IMR-90 (cell line): ENCODE results near the gene PLD1. TPM values are rescaled to one million over a fixed set of nuclear protein-coding genes. Genes with fewer than 3 reads are reported as not detected.

ENCODE experiments used
- ATAC-seq: fragments of 200-7000 bp; cut with Tn5 transposase; 2 replicates; pipeline ENCODE4 v1.9.1; 2020; ENCODE audit warnings: low read depth, mild to moderate bottlenecking, moderate library complexity
- BruUV-seq: library from RNA; stranded (reverse); fragments of 400-500 nt; replicated peaks from 2 replicates; lab custom pipeline; 2021; lab: Mats Ljungman, UMichigan
- CTCF ChIA-PET: fragments of 300-600 bp; formaldehyde crosslinking; extraction: SDS; loops from one replicate; lab custom pipeline; 2021; ENCODE audit warnings: antibody characterized with exemption; lab: Yijun Ruan, JAX
- POLR2A ChIA-PET: fragments of 300-600 bp; sonication (Branson Sonifier 250); formaldehyde crosslinking; loops from one replicate; lab custom pipeline; 2022; ENCODE audit warnings: antibody characterized with exemption; ENCODE audit not compliant: unreplicated experiment; lab: Charles Lee
- DNase-seq: peaks from one replicate; pipeline ENCODE4 v3.0.0; 2013
- H2AFZ ChIP-seq: replicated peaks from 2 replicates; pipeline ENCODE3; 2013; ENCODE audit warnings: low read length, mild to moderate bottlenecking; ENCODE audit not compliant: poor library complexity
- H2AK5ac ChIP-seq: 2 replicates; pipeline ENCODE4 v1.6.1; 2013; ENCODE audit warnings: low read depth, low read length, inconsistent platforms
- H2AK9ac ChIP-seq: replicated peaks from 2 replicates; pipeline ENCODE3; 2013; ENCODE audit warnings: mild to moderate bottlenecking, low read depth, low read length, moderate library complexity; ENCODE audit not compliant: poor library complexity
- H2BK120ac ChIP-seq: 2 replicates; pipeline ENCODE4 v1.6.1; 2013; ENCODE audit warnings: low read depth, low read length, inconsistent platforms
- H2BK15ac ChIP-seq: 3 replicates; pipeline ENCODE4 v1.6.1; 2013; ENCODE audit warnings: low read depth, low read length, inconsistent platforms
- H2BK20ac ChIP-seq: 2 replicates; pipeline ENCODE4 v1.6.1; 2013; ENCODE audit warnings: low read depth, mild to moderate bottlenecking, inconsistent platforms, low read length, moderate library complexity
- H2BK5ac ChIP-seq: 2 replicates; pipeline ENCODE4 v1.6.1; 2013; ENCODE audit warnings: mild to moderate bottlenecking, low read depth, low read length, inconsistent platforms; ENCODE audit not compliant: poor library complexity, severe bottlenecking
- H3K14ac ChIP-seq: replicated peaks from 2 replicates; pipeline ENCODE4 v1.6.1; 2013; ENCODE audit warnings: low read depth, low read length, inconsistent platforms
- H3K18ac ChIP-seq: 2 replicates; pipeline ENCODE4 v1.6.1; 2013; ENCODE audit warnings: low read depth, low read length, control low read depth
- H3K23ac ChIP-seq: 2 replicates; pipeline ENCODE4 v1.6.1; 2013; ENCODE audit warnings: low read depth, low read length, inconsistent platforms
- H3K27ac ChIP-seq: 2 replicates; pipeline ENCODE4 v1.5.1; 2013; ENCODE audit warnings: mild to moderate bottlenecking, control low read depth, low read length; ENCODE audit not compliant: insufficient read depth
- H3K27me3 ChIP-seq: 2 replicates; pipeline ENCODE4 v1.6.1; 2013; ENCODE audit warnings: low read length; ENCODE audit not compliant: control insufficient read depth, insufficient read depth
- H3K36me3 ChIP-seq: 2 replicates; pipeline ENCODE4 v1.6.1; 2013; ENCODE audit warnings: low read length, mixed read lengths; ENCODE audit not compliant: control insufficient read depth, insufficient read depth
- H3K4ac ChIP-seq: 2 replicates; pipeline ENCODE4 v1.6.1; 2013; ENCODE audit warnings: low read depth, low read length, inconsistent platforms
- H3K4me1 ChIP-seq: 2 replicates; pipeline ENCODE4 v1.6.1; 2013; ENCODE audit warnings: low read length, mixed read lengths; ENCODE audit not compliant: control insufficient read depth, insufficient read depth
- H3K4me2 ChIP-seq: 2 replicates; pipeline ENCODE4 v1.6.1; 2013; ENCODE audit warnings: low read depth, mild to moderate bottlenecking, control low read depth, low read length, moderate library complexity
- H3K4me3 ChIP-seq: 2 replicates; pipeline ENCODE4 v1.5.1; 2013; ENCODE audit warnings: low read depth, mild to moderate bottlenecking, control low read depth, low read length, moderate library complexity; ENCODE audit not compliant: insufficient read depth
- H3K56ac ChIP-seq: 2 replicates; pipeline ENCODE4 v1.6.1; 2013; ENCODE audit warnings: low read length, inconsistent platforms; ENCODE audit not compliant: insufficient read depth; ENCODE audit errors: extremely low read depth
- H3K79me1 ChIP-seq, 2 experiments: 2 replicates each; pipeline ENCODE4 v1.6.1; 2013; ENCODE audit warnings: low read length in 2 of 2, inconsistent platforms in 1 of 2, low read depth in 1 of 2
- H3K9ac ChIP-seq: 2 replicates; pipeline ENCODE4 v1.6.1; 2013; ENCODE audit warnings: low read depth, low read length, control low read depth
- H3K9me1 ChIP-seq: 2 replicates; pipeline ENCODE4 v1.6.1; 2013; ENCODE audit warnings: low read length, inconsistent platforms; ENCODE audit not compliant: insufficient read depth
- H3K9me3 ChIP-seq: 2 replicates; pipeline ENCODE4 v1.6.1; 2013; ENCODE audit warnings: low read length; ENCODE audit not compliant: control insufficient read depth, insufficient read depth
- H4K20me1 ChIP-seq: 2 replicates; pipeline ENCODE4 v1.6.1; 2013; ENCODE audit warnings: low read length, inconsistent platforms; ENCODE audit not compliant: insufficient read depth
- H4K5ac ChIP-seq: 2 replicates; pipeline ENCODE4 v1.6.1; 2013; ENCODE audit warnings: mild to moderate bottlenecking, low read depth, low read length, control low read depth
- H4K8ac ChIP-seq, 2 experiments: 2 replicates each; pipeline ENCODE4 v1.6.1; 2013; ENCODE audit warnings: low read depth in 2 of 2, low read length in 2 of 2, control low read depth in 1 of 2, inconsistent platforms in 1 of 2
- H4K91ac ChIP-seq: 2 replicates; pipeline ENCODE4 v1.6.1; 2013; ENCODE audit warnings: low read depth, low read length, inconsistent platforms; ENCODE audit not compliant: insufficient read depth
- BHLHE40 ChIP-seq: fragments of 150-350 bp; IDR thresholded peaks from 2 replicates; pipeline ENCODE4 v1.6.1; 2016; ENCODE audit warnings: mild to moderate bottlenecking, low read depth, low read length
- CEBPB ChIP-seq: IDR thresholded peaks from 2 replicates; pipeline ENCODE4 v1.6.1; 2012; ENCODE audit warnings: low read depth, low read length, improper control_type of control experiment
- FOS ChIP-seq: fragments of 150-350 bp; IDR thresholded peaks from 2 replicates; pipeline ENCODE4 v1.6.1; 2016; ENCODE audit warnings: low read depth, low read length
- MAFK ChIP-seq: IDR thresholded peaks from 2 replicates; pipeline ENCODE4 v1.6.1; 2012; ENCODE audit warnings: low read depth, low read length, improper control_type of control experiment
- MXI1 ChIP-seq: IDR thresholded peaks from 2 replicates; pipeline ENCODE4 v1.6.1; 2012; ENCODE audit warnings: low read depth, mild to moderate bottlenecking, low read length, moderate library complexity, borderline replicate concordance
- NFE2L2 ChIP-seq: fragments of 150-350 bp; IDR thresholded peaks from 2 replicates; pipeline ENCODE4 v1.6.1; 2016; ENCODE audit warnings: low read depth, mild to moderate bottlenecking, low read length
- POLR2A ChIP-seq: IDR thresholded peaks from 2 replicates; pipeline ENCODE4 v1.6.1; 2012; ENCODE audit warnings: mild to moderate bottlenecking, low read depth, low read length
- RAD21 ChIP-seq: IDR thresholded peaks from 2 replicates; pipeline ENCODE4 v1.6.1; 2012; ENCODE audit warnings: low read length, improper control_type of control experiment
- WGBS, 2 experiments: methylation state at CpG; one replicate each; pipeline versions ENCODE4 v1.1.5 to v1.1.7; 2013; ENCODE audit warnings: missing lambda C conversion rate in 2 of 2; ENCODE audit not compliant: insufficient read length in 1 of 2; ENCODE audit errors: extremely low coverage in 2 of 2; 5-methylcytosine and 5-hydroxymethylcytosine counted together
- dilution Hi-C: fragments of 300-500 bp; cut with HindIII; formaldehyde crosslinking; loops from one replicate; pipeline ENCODE4 v1.14.3; 2018; ENCODE audit warnings: low sequenced_read_pairs; ENCODE audit not compliant: unreplicated experiment
- in situ Hi-C: fragments of 300-500 bp; cut with MboI; formaldehyde crosslinking; loops from 3 replicates; pipeline ENCODE4 v1.14.3; 2019; ENCODE audit warnings: low sequenced_read_pairs, inconsistent platforms, mixed read lengths
- intact Hi-C: fragments of 100-400 bp; cut with micrococcal nuclease; formaldehyde crosslinking; loops from 2 replicates; pipeline ENCODE4 v1.10.0; 2022
- polyA plus RNA-seq, 3 experiments: library from polyadenylated mRNA; depleted of rRNA; stranded (reverse); fragments of >200 nt; gene quantifications; 2 replicates each; pipeline ENCODE4 v1.2.3, GENCODE V29; 2012; ENCODE audit warnings: low replicate concordance in 1 of 3
- total RNA-seq: library from RNA; depleted of rRNA; stranded (reverse); fragments of >200 nt; gene quantifications from 2 replicates; pipeline ENCODE4 v1.2.3, GENCODE V29; 2012
- TF ChIP-seq, protein P1 (sequence below): fragments of 150-350 bp; IDR thresholded peaks from 2 replicates; pipeline ENCODE4 v1.6.1; 2016; ENCODE audit warnings: low read depth, mild to moderate bottlenecking, low read length, moderate library complexity, borderline replicate concordance
- TF ChIP-seq, protein P2 (sequence below): conservative IDR thresholded peaks from 2 replicates; pipeline ENCODE4 v1.5.1; 2012; ENCODE audit warnings: mild to moderate bottlenecking, low read depth, low read length, improper control_type of control experiment
- TF ChIP-seq, protein P3 (sequence below): fragments of 150-350 bp; IDR thresholded peaks from 2 replicates; pipeline ENCODE4 v1.6.1; 2017; ENCODE audit warnings: mild to moderate bottlenecking, antibody characterized with exemption, low read length, low read depth

Gene PLD1
- total and polyA plus RNA-seq, 2 of the 4 experiments (the other 2 are of a cell fraction): 3.3 to 9.7 TPM

DNA sequence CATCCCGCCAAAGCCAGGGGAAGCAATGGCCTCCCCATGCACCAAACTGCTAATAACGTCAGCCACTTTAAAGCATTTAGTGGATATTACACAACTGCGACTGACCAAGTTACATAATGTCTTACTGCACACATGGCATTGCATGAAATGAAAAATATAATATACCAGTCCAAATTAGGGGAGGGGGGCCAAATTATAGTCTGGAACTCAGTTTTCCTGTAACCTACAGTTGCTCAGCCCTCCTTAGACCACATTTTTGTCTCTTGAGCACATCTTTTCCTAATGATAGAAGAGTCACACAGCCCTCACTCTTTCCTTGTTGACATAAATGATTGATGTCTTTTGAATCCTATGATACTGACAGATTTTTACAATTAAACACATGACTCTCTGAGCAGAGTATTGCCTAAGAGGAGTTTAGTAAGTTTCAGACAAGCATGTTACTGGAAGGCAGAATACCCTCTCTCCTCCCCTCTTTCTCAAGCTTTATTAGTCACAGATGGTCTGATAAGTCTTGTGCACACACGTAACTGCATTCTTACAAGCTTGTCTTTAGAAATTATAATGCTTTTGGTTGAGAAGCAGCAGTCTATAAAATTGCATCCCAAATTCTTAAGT is 1.1 kb upstream of the PLD1 start:
- no peaks in the 10 kb centered on the region for H4K20me1 ChIP-seq
- H2BK120ac ChIP-seq: no peak overlapping the region
- CTCF ChIA-PET: interaction anchor here (1.1 to 1.6 kb wide), 2 partner anchors 18 to 19 kb away, joined by 3 to 7 read pairs; no protein-coding TSS in a partner anchor
- peak overlapping the region; percentile 96; the same call in 1 of the 2 replicates for H3K27ac ChIP-seq
- no peak overlapping the region for H2AK9ac ChIP-seq
- H2BK15ac ChIP-seq: no peak overlapping the region
- no peaks in the 10 kb centered on the region for H3K9me3 ChIP-seq
- DNase-seq (peak; percentile 99), ATAC-seq (0 out of 2 replicates have a peak, but pooled peaks have one; percentile 4)
- H3K14ac ChIP-seq: 0 out of 2 replicates have a peak overlapping the region, but pooled peaks have one; percentile 0
- in situ Hi-C loops (no loop called here), intact Hi-C loops (no loop called here), dilution Hi-C loops (no loop called here)
- peak overlapping the region; percentile 72 for H2BK5ac ChIP-seq
- no CpG with 5 or more reads among the region's 4 CpGs for WGBS, 2 experiments
- no peak overlapping the region for H2AFZ ChIP-seq
- no peak overlapping the region for H3K56ac ChIP-seq
- H3K79me1 ChIP-seq: peaks cover 6 to 17% of the 10 kb centered on the region in 2 experiments; a peak in 3 of 4 replicates
- peak overlapping the region in 1 of 2 experiments; percentile 1; a peak in 1 of 4 replicates for H4K8ac ChIP-seq
- no TSS peak for BruUV-seq
- peak overlapping the region; percentile 42 for H3K4ac ChIP-seq
- H3K4me1 ChIP-seq: peaks cover 10% of the 10 kb centered on the region
- H3K9me1 ChIP-seq: no peaks in the 10 kb centered on the region
- no peaks in the 10 kb centered on the region for H3K36me3 ChIP-seq
- peak overlapping the region; percentile 8; the same call in 1 of the 2 replicates for H4K5ac ChIP-seq
- peak overlapping the region; percentile 30; the same call in 1 of the 2 replicates for H2BK20ac ChIP-seq
- no peak overlapping the region for H3K9ac ChIP-seq
- no peak overlapping the region; the same call in 1 of the 2 replicates for H3K4me2 ChIP-seq
- TF ChIP-seq MAFK: no peak
- TF ChIP-seq, protein P1, sequence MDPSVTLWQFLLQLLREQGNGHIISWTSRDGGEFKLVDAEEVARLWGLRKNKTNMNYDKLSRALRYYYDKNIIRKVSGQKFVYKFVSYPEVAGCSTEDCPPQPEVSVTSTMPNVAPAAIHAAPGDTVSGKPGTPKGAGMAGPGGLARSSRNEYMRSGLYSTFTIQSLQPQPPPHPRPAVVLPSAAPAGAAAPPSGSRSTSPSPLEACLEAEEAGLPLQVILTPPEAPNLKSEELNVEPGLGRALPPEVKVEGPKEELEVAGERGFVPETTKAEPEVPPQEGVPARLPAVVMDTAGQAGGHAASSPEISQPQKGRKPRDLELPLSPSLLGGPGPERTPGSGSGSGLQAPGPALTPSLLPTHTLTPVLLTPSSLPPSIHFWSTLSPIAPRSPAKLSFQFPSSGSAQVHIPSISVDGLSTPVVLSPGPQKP: no peak
- TF ChIP-seq RAD21: peak; percentile 17; the same call in 1 of the 2 replicates
- no peak for TF ChIP-seq NFE2L2
- TF ChIP-seq CEBPB: peak; percentile 98
- TF ChIP-seq, protein P2, sequence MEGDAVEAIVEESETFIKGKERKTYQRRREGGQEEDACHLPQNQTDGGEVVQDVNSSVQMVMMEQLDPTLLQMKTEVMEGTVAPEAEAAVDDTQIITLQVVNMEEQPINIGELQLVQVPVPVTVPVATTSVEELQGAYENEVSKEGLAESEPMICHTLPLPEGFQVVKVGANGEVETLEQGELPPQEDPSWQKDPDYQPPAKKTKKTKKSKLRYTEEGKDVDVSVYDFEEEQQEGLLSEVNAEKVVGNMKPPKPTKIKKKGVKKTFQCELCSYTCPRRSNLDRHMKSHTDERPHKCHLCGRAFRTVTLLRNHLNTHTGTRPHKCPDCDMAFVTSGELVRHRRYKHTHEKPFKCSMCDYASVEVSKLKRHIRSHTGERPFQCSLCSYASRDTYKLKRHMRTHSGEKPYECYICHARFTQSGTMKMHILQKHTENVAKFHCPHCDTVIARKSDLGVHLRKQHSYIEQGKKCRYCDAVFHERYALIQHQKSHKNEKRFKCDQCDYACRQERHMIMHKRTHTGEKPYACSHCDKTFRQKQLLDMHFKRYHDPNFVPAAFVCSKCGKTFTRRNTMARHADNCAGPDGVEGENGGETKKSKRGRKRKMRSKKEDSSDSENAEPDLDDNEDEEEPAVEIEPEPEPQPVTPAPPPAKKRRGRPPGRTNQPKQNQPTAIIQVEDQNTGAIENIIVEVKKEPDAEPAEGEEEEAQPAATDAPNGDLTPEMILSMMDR: no peak
- TF ChIP-seq MXI1: no peak
- TF ChIP-seq POLR2A: no peak
- TF ChIP-seq, protein P3, sequence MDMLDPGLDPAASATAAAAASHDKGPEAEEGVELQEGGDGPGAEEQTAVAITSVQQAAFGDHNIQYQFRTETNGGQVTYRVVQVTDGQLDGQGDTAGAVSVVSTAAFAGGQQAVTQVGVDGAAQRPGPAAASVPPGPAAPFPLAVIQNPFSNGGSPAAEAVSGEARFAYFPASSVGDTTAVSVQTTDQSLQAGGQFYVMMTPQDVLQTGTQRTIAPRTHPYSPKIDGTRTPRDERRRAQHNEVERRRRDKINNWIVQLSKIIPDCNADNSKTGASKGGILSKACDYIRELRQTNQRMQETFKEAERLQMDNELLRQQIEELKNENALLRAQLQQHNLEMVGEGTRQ: peak; percentile 8; the same call in 1 of the 2 replicates
- peak; percentile 67; the same call in 1 of the 2 replicates for TF ChIP-seq FOS
- peak; percentile 81 for TF ChIP-seq BHLHE40
- H4K91ac ChIP-seq: peak overlapping the region; percentile 39; the same call in 1 of the 2 replicates
- H3K27me3 ChIP-seq: no peaks in the 10 kb centered on the region
- H2AK5ac ChIP-seq: peak overlapping the region; percentile 57
- H3K4me3 ChIP-seq: no peak overlapping the region
- H3K23ac ChIP-seq: 0 out of 2 replicates have a peak overlapping the region, but pooled peaks have one; percentile 7
- peak overlapping the region; percentile 94 for H3K18ac ChIP-seq
- POLR2A ChIA-PET: no interaction called here
